OCI-LY7 (cell line): ENCODE measurements around the gene BICDL2. TPM values are rescaled to one million over a fixed set of nuclear protein-coding genes. Genes with fewer than 3 reads are reported as not detected.

ENCODE experiments used
- BruUV-seq: library from RNA; stranded (reverse); fragments of 400-500 nt; replicated peaks from 2 replicates; lab custom pipeline; 2021; lab: Mats Ljungman, UMichigan
- CTCF ChIA-PET: fragments of 300-600 bp; sonication (Branson Sonifier 250); formaldehyde crosslinking; loops from one replicate; lab custom pipeline; 2022; ENCODE audit warnings: antibody characterized with exemption; ENCODE audit not compliant: unreplicated experiment; lab: Charles Lee
- POLR2A ChIA-PET: fragments of 300-600 bp; sonication (Branson Sonifier 250); formaldehyde crosslinking; loops from one replicate; lab custom pipeline; 2022; ENCODE audit warnings: antibody characterized with exemption; lab: Charles Lee
- DNase-seq: peaks from one replicate; pipeline ENCODE4 v3.0.0-alpha.2; 2015; ENCODE audit warnings: low spot score
- H2AFZ ChIP-seq: fragments of 200-600 bp; sonication (generic), shearing (Covaris generic); 2 replicates; pipeline ENCODE4 v1.6.1; 2014; ENCODE audit warnings: mild to moderate bottlenecking, antibody characterized with exemption, low read length, moderate library complexity
- H3K27ac ChIP-seq: fragments of 200-600 bp; sonication (generic); 2 replicates; pipeline ENCODE4 v1.5.1; 2014; ENCODE audit warnings: mixed run types, low read depth, mild to moderate bottlenecking, moderate library complexity, low read length, inconsistent platforms; ENCODE audit not compliant: poor library complexity, severe bottlenecking
- H3K36me3 ChIP-seq: fragments of 200-600 bp; sonication (generic); 2 replicates; pipeline ENCODE4 v1.6.1; 2014; ENCODE audit warnings: mild to moderate bottlenecking, antibody characterized with exemption, low read length, moderate library complexity, mixed read lengths; ENCODE audit not compliant: insufficient read depth
- H3K4me1 ChIP-seq: fragments of 200-600 bp; sonication (generic); 2 replicates; pipeline ENCODE4 v1.5.1; 2014; ENCODE audit warnings: mild to moderate bottlenecking, low read length; ENCODE audit not compliant: insufficient read depth, poor library complexity, severe bottlenecking
- H3K4me2 ChIP-seq: fragments of 200-600 bp; sonication (generic); 2 replicates; pipeline ENCODE4 v1.6.1; 2014; ENCODE audit warnings: mild to moderate bottlenecking, low read length
- H3K4me3 ChIP-seq: fragments of 200-600 bp; sonication (generic); 2 replicates; pipeline ENCODE4 v1.5.1; 2014; ENCODE audit warnings: mild to moderate bottlenecking, low read depth, low read length; ENCODE audit not compliant: poor library complexity, severe bottlenecking
- H3K79me2 ChIP-seq: fragments of 200-600 bp; sonication (generic); 2 replicates; pipeline ENCODE4 v1.6.1; 2016; ENCODE audit warnings: low read depth, mild to moderate bottlenecking, low read length, moderate library complexity, mixed read lengths; ENCODE audit not compliant: insufficient read depth
- H3K9me2 ChIP-seq: fragments of 200-600 bp; sonication (generic); 2 replicates; pipeline ENCODE4 v1.6.1; 2016; ENCODE audit warnings: mild to moderate bottlenecking, low read length, mixed read lengths; ENCODE audit not compliant: insufficient read depth
- H3K9me3 ChIP-seq: fragments of 200-600 bp; sonication (generic); 2 replicates; pipeline ENCODE4 v1.6.1; 2014; ENCODE audit warnings: mild to moderate bottlenecking, mixed run types, low read length, mixed read lengths
- H4K20me1 ChIP-seq: fragments of 200-600 bp; sonication (generic); 2 replicates; pipeline ENCODE4 v1.6.1; 2014; ENCODE audit warnings: mild to moderate bottlenecking, antibody characterized with exemption, low read length, moderate library complexity, mixed read lengths; ENCODE audit not compliant: insufficient read depth
- CTCF ChIP-seq: fragments of 200-600 bp; sonication (generic); conservative IDR thresholded peaks from 2 replicates; pipeline ENCODE4 v1.5.1; 2014; ENCODE audit warnings: mild to moderate bottlenecking, antibody characterized with exemption, low read length, moderate library complexity, mixed read lengths
- EZH2phosphoT487 ChIP-seq: fragments of 200-600 bp; sonication (generic); IDR thresholded peaks from 2 replicates; pipeline ENCODE4 v1.6.1; 2018; ENCODE audit warnings: low read depth, borderline replicate concordance, mild to moderate bottlenecking, mixed run types, antibody characterized with exemption, low read length, moderate library complexity, mixed read lengths
- intact Hi-C: fragments of 100-400 bp; cut with micrococcal nuclease; formaldehyde crosslinking; loops from one replicate; pipeline ENCODE4 v1.10.0; 2022; ENCODE audit not compliant: unreplicated experiment
- total RNA-seq, 2 experiments: library from RNA; depleted of rRNA in 1 of 2; stranded (reverse); fragments of >200 nt in 1 of 2; shearing (Covaris generic) in 1 of 2; gene quantifications; 2 replicates each; pipeline ENCODE4 v1.2.3, GENCODE V29; 2014 to 2022

Gene BICDL2
- total RNA-seq, 2 experiments from 2014 or later = not detected

- Histone ChIP-seq H3K36me3 (no peaks in the 10 kb centered on the region), H3K9me2 (no peaks in the 10 kb centered on the region), H2AFZ (no peak overlapping the region), H3K79me2 (no peaks in the 10 kb centered on the region), H4K20me1 (no peaks in the 10 kb centered on the region), H3K27ac (no peak overlapping the region), H3K9me3 (no peaks in the 10 kb centered on the region), H3K4me1 (no peaks in the 10 kb centered on the region), H3K4me3 (no peak overlapping the region), H3K4me2 (no peak overlapping the region)
- BruUV-seq = no TSS peak
- intact Hi-C loops = no loop called here
- DNase-seq = no peak
- TF ChIP-seq CTCF = no peak
- no peak for TF ChIP-seq EZH2phosphoT487
- CTCF ChIA-PET = interaction anchor here (1.3 kb wide), 1 partner anchor 10 kb away, joined by 9 read pairs; no protein-coding TSS in a partner anchor
- POLR2A ChIA-PET = no interaction called here
Observed at GRCh38 chr16:3038256-3038655, 1.5 kb upstream of the BICDL2 start.

GRCh38 chr16:3035972-3036725 is 595 bp downstream of the BICDL2 start:
- Histone ChIP-seq H3K79me2 (no peaks in the 10 kb centered on the region), H3K4me2 (no peak overlapping the region), H3K4me1 (no peaks in the 10 kb centered on the region), H3K36me3 (no peaks in the 10 kb centered on the region), H3K9me3 (no peaks in the 10 kb centered on the region), H3K4me3 (no peak overlapping the region), H4K20me1 (no peaks in the 10 kb centered on the region), H3K27ac (no peak overlapping the region), H2AFZ (no peak overlapping the region), H3K9me2 (no peaks in the 10 kb centered on the region)
- ChIA-PET CTCF (no interaction called here), POLR2A (interaction anchor here (0.6 kb wide), 1 partner anchor 12 kb away, joined by 3 read pairs; the partner anchor contains the start of genes HCFC1R1 and THOC6)
- no TSS peak for BruUV-seq
- no peak for DNase-seq
- intact Hi-C loops = no loop called here
- TF ChIP-seq CTCF (no peak), EZH2phosphoT487 (peak; percentile 15; the same call in 1 of the 2 replicates)
